ENCODE measurements around the gene ANKRD27. TPM values are rescaled to one million over a fixed set of nuclear protein-coding genes. Genes with fewer than 3 reads are reported as not detected.

ANKRD27 gene
- total RNA-seq, 3 donors from 2014 or later: 26.9 to 33.8 (median 30.4) TPM

DNA sequence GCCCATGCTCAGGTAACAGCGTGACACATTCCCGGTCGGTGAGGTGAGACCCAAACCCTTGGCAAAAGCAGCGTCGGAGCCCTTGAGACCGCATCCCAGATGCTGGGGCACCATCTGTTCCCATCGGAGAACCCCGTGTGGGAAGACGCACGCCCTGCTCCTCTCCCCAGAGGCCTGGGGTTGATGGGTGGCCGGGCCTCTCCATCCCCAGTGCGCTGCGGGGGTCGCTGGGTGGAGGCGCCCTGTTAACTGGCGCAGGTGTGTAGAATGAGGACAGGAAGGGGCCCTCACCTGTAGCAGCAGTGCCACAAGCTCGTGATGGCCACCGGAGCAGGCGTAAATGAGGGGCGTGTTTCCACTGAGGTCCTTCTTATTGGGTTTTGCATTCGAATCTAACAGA is 69.4 kb downstream of the ANKRD27 start:
- no peak overlapping the region for H3K27ac ChIP-seq
- intact Hi-C loops (cut with DNase I; ENCODE audit: low total_unique reads): no loop called here
- TF ChIP-seq POLR2A (IDR thresholded peaks at IDR 0.05): no peak
- no peak for TF ChIP-seq POLR2AphosphoS5 (IDR thresholded peaks at IDR 0.05)
- TF ChIP-seq CTCF (IDR thresholded peaks at IDR 0.05): no peak
- DNase-seq (ENCODE audit: low spot score in 2 of 2): no peak
- no peaks in the 10 kb centered on the region for H3K4me1 ChIP-seq
- H3K27me3 ChIP-seq: no peaks in the 10 kb centered on the region
- H3K4me3 ChIP-seq: no peak overlapping the region
- H3K36me3 ChIP-seq: peaks cover 5% of the 10 kb centered on the region
- H3K9me3 ChIP-seq: no peaks in the 10 kb centered on the region

GRCh38 chr19:32603961-32604360 is 71.0 kb downstream of the ANKRD27 start:
- intact Hi-C loops (cut with DNase I; ENCODE audit: low total_unique reads): no loop called here
- H3K4me1 ChIP-seq: no peaks in the 10 kb centered on the region
- no peaks in the 10 kb centered on the region for H3K9me3 ChIP-seq
- no peak overlapping the region for H3K27ac ChIP-seq
- DNase-seq (ENCODE audit: low spot score in 2 of 2): no peak
- H3K36me3 ChIP-seq: peaks cover 5% of the 10 kb centered on the region
- no peak overlapping the region for H3K4me3 ChIP-seq
- TF ChIP-seq CTCF (IDR thresholded peaks at IDR 0.05) (no peak), POLR2AphosphoS5 (IDR thresholded peaks at IDR 0.05) (no peak), POLR2A (IDR thresholded peaks at IDR 0.05) (no peak)
- H3K27me3 ChIP-seq: no peaks in the 10 kb centered on the region

GRCh38 chr19:32599736-32600157 is 75.2 kb downstream of the ANKRD27 start:
- no peak for DNase-seq (ENCODE audit: low spot score in 2 of 2)
- Histone ChIP-seq H3K27me3 (no peaks in the 10 kb centered on the region), H3K36me3 (peaks cover 15% of the 10 kb centered on the region), H3K9me3 (no peaks in the 10 kb centered on the region), H3K27ac (no peak overlapping the region), H3K4me3 (no peak overlapping the region), H3K4me1 (no peaks in the 10 kb centered on the region)
- TF ChIP-seq POLR2A (IDR thresholded peaks at IDR 0.05): no peak
- TF ChIP-seq CTCF (IDR thresholded peaks at IDR 0.05): peak; percentile 27 to 77 (median 72)
- no peak for TF ChIP-seq POLR2AphosphoS5 (IDR thresholded peaks at IDR 0.05)
- intact Hi-C loops (cut with DNase I; ENCODE audit: low total_unique reads): no loop called here

DNA sequence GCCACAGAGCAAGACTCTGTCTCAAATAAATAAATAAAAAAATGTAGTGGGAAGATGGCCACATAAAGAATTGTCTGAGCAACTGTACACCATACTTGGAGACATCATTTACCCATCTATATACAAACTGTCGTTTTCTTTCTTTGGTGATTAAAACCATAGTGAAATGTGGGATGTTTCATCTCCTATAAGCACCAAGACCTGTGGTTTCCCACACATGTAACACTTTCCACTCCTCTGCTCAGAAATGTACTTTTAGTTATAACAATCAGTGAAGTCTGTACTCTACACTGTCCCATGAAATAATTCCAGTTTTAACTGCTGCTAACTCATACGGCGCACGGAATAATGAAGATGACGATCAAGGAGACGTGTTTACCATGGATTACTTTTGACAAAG is 75.7 kb downstream of the ANKRD27 start:
- Histone ChIP-seq H3K4me3 (no peak overlapping the region), H3K9me3 (no peaks in the 10 kb centered on the region), H3K4me1 (no peaks in the 10 kb centered on the region), H3K27ac (no peak overlapping the region), H3K36me3 (peaks cover 20% of the 10 kb centered on the region), H3K27me3 (no peaks in the 10 kb centered on the region)
- TF ChIP-seq POLR2AphosphoS5 (IDR thresholded peaks at IDR 0.05) (no peak), POLR2A (IDR thresholded peaks at IDR 0.05) (no peak), CTCF (IDR thresholded peaks at IDR 0.05) (no peak)
- intact Hi-C loops (cut with DNase I; ENCODE audit: low total_unique reads): no loop called here
- no peak for DNase-seq (ENCODE audit: low spot score in 2 of 2)

DNA sequence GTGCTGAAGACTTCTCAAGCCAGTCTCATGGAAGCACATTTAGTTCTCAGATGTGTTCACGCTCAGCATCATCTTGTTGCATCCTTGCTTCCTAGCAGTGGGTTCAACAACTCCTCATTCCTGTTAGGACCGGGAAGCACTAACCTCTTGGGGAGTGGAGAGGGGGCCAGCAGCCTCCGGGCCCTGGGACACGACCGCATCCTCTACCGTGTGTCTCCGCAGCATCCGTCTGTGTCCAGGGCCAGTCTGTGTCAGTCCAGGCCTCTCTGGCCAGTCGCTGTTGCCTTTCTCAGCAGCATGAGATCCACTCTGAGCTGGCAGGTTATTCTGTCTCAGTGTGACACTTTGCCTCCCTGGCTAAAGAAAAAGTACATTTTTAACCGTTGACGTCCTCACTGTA is 77.0 kb downstream of the ANKRD27 start:
- DNase-seq (ENCODE audit: low spot score in 2 of 2): no peak
- Histone ChIP-seq H3K4me3 (no peak overlapping the region), H3K9me3 (no peaks in the 10 kb centered on the region), H3K27me3 (no peaks in the 10 kb centered on the region), H3K36me3 (peaks cover 16% of the 10 kb centered on the region), H3K4me1 (no peaks in the 10 kb centered on the region), H3K27ac (no peak overlapping the region)
- intact Hi-C loops (cut with DNase I; ENCODE audit: low total_unique reads): no loop called here
- TF ChIP-seq CTCF (IDR thresholded peaks at IDR 0.05) (no peak), POLR2AphosphoS5 (IDR thresholded peaks at IDR 0.05) (no peak), POLR2A (IDR thresholded peaks at IDR 0.05) (no peak)
